ENCODE measurements around the gene ADRM1. TPM values are rescaled to one million over a fixed set of nuclear protein-coding genes. Genes with fewer than 3 reads are reported as not detected.

ADRM1 gene
- total RNA-seq, 1 experiment from 2014 or later, result 263 TPM

- Histone ChIP-seq H3K4me1 (peaks cover 76% of the 10 kb centered on the region), H3K27me3 (replicated peaks; ENCODE audit: control insufficient read depth, insufficient read depth, low read length) (no peaks in the 10 kb centered on the region), H3K36me3 (ENCODE audit: control insufficient read depth, insufficient read depth, low read length) (peaks cover 29% of the 10 kb centered on the region), H3K9me3 (no peaks in the 10 kb centered on the region), H3K4me3 (ENCODE audit: low read depth, low read length) (no peak overlapping the region)
- DNase-seq, result no peak
- Mint-ChIP-seq H3K4me3 (ENCODE audit: unreplicated experiment) (no peak overlapping the region), H3K4me1 (ENCODE audit: low read depth, unreplicated experiment) (peaks cover 13% of the 10 kb centered on the region), H3K36me3 (ENCODE audit: insufficient read depth, unreplicated experiment) (peaks cover 100% of the 10 kb centered on the region), H3K27me3 (ENCODE audit: insufficient read depth, unreplicated experiment) (no peaks in the 10 kb centered on the region), H3K27ac (ENCODE audit: unreplicated experiment) (peak overlapping the region; percentile 80), H3K9me3 (ENCODE audit: unreplicated experiment) (peaks cover 6% of the 10 kb centered on the region)
- POLR2A ChIA-PET, result no interaction called here
- intact Hi-C loops (cut with micrococcal nuclease; ENCODE audit: unreplicated experiment), result no loop called here
- CTCF ChIA-PET, result interaction anchor here (0.6 kb wide), 1 partner anchor 15 kb away, joined by 3 read pairs; no protein-coding TSS in a partner anchor
- BruUV-seq (replicated peaks), result no TSS peak
- no peak for TF ChIP-seq CTCF (IDR thresholded peaks at IDR 0.05; ENCODE audit: insufficient read depth in 1 of 2, low read depth in 1 of 2, low read length in 1 of 2, severe bottlenecking in 1 of 2, unreplicated experiment in 1 of 2)
Measured at GRCh38 chr20:62354031-62354808, 51.4 kb downstream of the ADRM1 start.

GRCh38 chr20:62354811-62355341 is 52.1 kb downstream of the ADRM1 start:
- peaks cover 82% of the 10 kb centered on the region for H3K4me1 ChIP-seq
- intact Hi-C loops (cut with micrococcal nuclease; ENCODE audit: unreplicated experiment), result no loop called here
- H3K36me3 Mint-ChIP-seq (ENCODE audit: insufficient read depth, unreplicated experiment), result peaks cover 100% of the 10 kb centered on the region
- no peak for TF ChIP-seq CTCF (IDR thresholded peaks at IDR 0.05; ENCODE audit: insufficient read depth in 1 of 2, low read depth in 1 of 2, low read length in 1 of 2, severe bottlenecking in 1 of 2, unreplicated experiment in 1 of 2)
- no peak for DNase-seq
- H3K4me1 Mint-ChIP-seq (ENCODE audit: low read depth, unreplicated experiment), result peaks cover 13% of the 10 kb centered on the region
- no peaks in the 10 kb centered on the region for H3K9me3 Mint-ChIP-seq (ENCODE audit: unreplicated experiment)
- no peaks in the 10 kb centered on the region for H3K9me3 ChIP-seq
- POLR2A ChIA-PET, result no interaction called here
- H3K4me3 ChIP-seq (ENCODE audit: low read depth, low read length), result no peak overlapping the region
- no peaks in the 10 kb centered on the region for H3K27me3 ChIP-seq (replicated peaks; ENCODE audit: control insufficient read depth, insufficient read depth, low read length)
- H3K27ac Mint-ChIP-seq (ENCODE audit: unreplicated experiment), result peak overlapping the region; percentile 80
- H3K27me3 Mint-ChIP-seq (ENCODE audit: insufficient read depth, unreplicated experiment), result no peaks in the 10 kb centered on the region
- CTCF ChIA-PET, result interaction anchor here (3.3 kb wide), 1 partner anchor 28 kb away, joined by 11 read pairs; no protein-coding TSS in a partner anchor
- no TSS peak for BruUV-seq (replicated peaks)
- H3K4me3 Mint-ChIP-seq (ENCODE audit: unreplicated experiment), result no peak overlapping the region
- peaks cover 29% of the 10 kb centered on the region for H3K36me3 ChIP-seq (ENCODE audit: control insufficient read depth, insufficient read depth, low read length)

- no peak for DNase-seq
- ChIA-PET POLR2A (interaction anchor here (0.8 kb wide), 1 partner anchor 32 kb away, joined by 3 read pairs; no protein-coding TSS in a partner anchor), CTCF (interaction anchor here (0.6 to 3.3 kb wide), 2 partner anchors 10 to 27 kb away, joined by 3 to 11 read pairs; no protein-coding TSS in a partner anchor)
- peaks cover 99% of the 10 kb centered on the region for H3K36me3 Mint-ChIP-seq (ENCODE audit: insufficient read depth, unreplicated experiment)
- BruUV-seq (replicated peaks), result no TSS peak
- peak overlapping the region; percentile 80 for H3K27ac Mint-ChIP-seq (ENCODE audit: unreplicated experiment)
- peaks cover 12% of the 10 kb centered on the region for H3K4me1 Mint-ChIP-seq (ENCODE audit: low read depth, unreplicated experiment)
- peak overlapping the region; percentile 38 for H3K4me3 Mint-ChIP-seq (ENCODE audit: unreplicated experiment)
- Histone ChIP-seq H3K36me3 (ENCODE audit: control insufficient read depth, insufficient read depth, low read length) (peaks cover 29% of the 10 kb centered on the region), H3K4me3 (ENCODE audit: low read depth, low read length) (no peak overlapping the region), H3K27me3 (replicated peaks; ENCODE audit: control insufficient read depth, insufficient read depth, low read length) (no peaks in the 10 kb centered on the region), H3K4me1 (peaks cover 77% of the 10 kb centered on the region), H3K9me3 (no peaks in the 10 kb centered on the region)
- H3K27me3 Mint-ChIP-seq (ENCODE audit: insufficient read depth, unreplicated experiment), result no peaks in the 10 kb centered on the region
- intact Hi-C loops (cut with micrococcal nuclease; ENCODE audit: unreplicated experiment), result no loop called here
- no peak for TF ChIP-seq CTCF (IDR thresholded peaks at IDR 0.05; ENCODE audit: insufficient read depth in 1 of 2, low read depth in 1 of 2, low read length in 1 of 2, severe bottlenecking in 1 of 2, unreplicated experiment in 1 of 2)
- no peaks in the 10 kb centered on the region for H3K9me3 Mint-ChIP-seq (ENCODE audit: unreplicated experiment)
Measured at GRCh38 chr20:62355516-62355877, 52.7 kb downstream of the ADRM1 start.
